DMS 273 (cell line): ENCODE results near the gene PRODH.
A peak's percentile ranks its signal among the peaks of the same experiment; 100 is the strongest.
"Not testable (repeated sequence)": the region's sequence is repeated elsewhere in the genome, so short reads cannot be mapped to it uniquely, and the experiment has no call there.

Experiments
- DNase-seq: peaks from one replicate; lab custom pipeline; 2025; ENCODE audit not compliant: unreplicated experiment; lab: John Stamatoyannopoulos, UW

The PRODH gene

GRCh38 chr22:18935889-18936529, at the start of gene PRODH:
Gene PRODH, minus strand, starts transcription at chr22:18936293. Its CDS starts 6 bp downstream, at chr22:18936287.
- no peak for DNase-seq

GRCh38 chr22:18985780-18986179, 49.7 kb upstream of the PRODH start:
- DNase-seq = no peak

GRCh38 chr22:18984564-18984963, 48.5 kb upstream of the PRODH start:
- DNase-seq = no peak

- DNase-seq = no peak
Observed at GRCh38 chr22:18983120-18983651, 47.1 kb upstream of the PRODH start.

- DNase-seq = no peak
Observed at GRCh38 chr22:18980829-18981228, 44.7 kb upstream of the PRODH start.

GRCh38 chr22:18979957-18980356, 43.9 kb upstream of the PRODH start:
- no peak for DNase-seq

GRCh38 chr22:18978506-18978905, 42.4 kb upstream of the PRODH start:
- no peak for DNase-seq

- DNase-seq = no peak
Observed at GRCh38 chr22:18977824-18978425, 41.8 kb upstream of the PRODH start.

GRCh38 chr22:18976197-18976751, 40.2 kb upstream of the PRODH start:
- DNase-seq = no peak

- no peak for DNase-seq
Observed at GRCh38 chr22:18975434-18976196, 39.5 kb upstream of the PRODH start.

- DNase-seq = no peak
Observed at GRCh38 chr22:18974477-18975180, 38.5 kb upstream of the PRODH start.

GRCh38 chr22:18973264-18974031, 37.4 kb upstream of the PRODH start:
- no peak for DNase-seq

GRCh38 chr22:18972591-18972990, 36.5 kb upstream of the PRODH start:
- not testable (repeated sequence) for DNase-seq

GRCh38 chr22:18972029-18972428, 35.9 kb upstream of the PRODH start:
- DNase-seq = not testable (repeated sequence)

GRCh38 chr22:18971321-18971751, 35.2 kb upstream of the PRODH start:
- no peak for DNase-seq

GRCh38 chr22:18970948-18971315, 34.8 kb upstream of the PRODH start:
- peak; percentile 22 for DNase-seq

- peak; percentile 73 for DNase-seq
Observed at GRCh38 chr22:18970176-18970947, 34.3 kb upstream of the PRODH start.

- DNase-seq = not testable (repeated sequence)
Observed at GRCh38 chr22:18969158-18969942, 33.3 kb upstream of the PRODH start.
